Progenitor cell of endocrine pancreas (in vitro differentiated cells): ENCODE results near the gene FSTL4. TPM values are rescaled to one million over a fixed set of nuclear protein-coding genes. Genes with fewer than 3 reads are reported as not detected.

Experiments used
- DNase-seq: peaks from one replicate; pipeline ENCODE4 v3.0.0; 2021; ENCODE audit warnings: low spot score; ENCODE audit not compliant: unreplicated experiment
- H3K27ac Mint-ChIP-seq: 2 replicates; pipeline ENCODE4 v1.8.0; 2021; ENCODE audit warnings: mild to moderate bottlenecking, moderate library complexity, mixed read lengths
- H3K27me3 Mint-ChIP-seq: 2 replicates; pipeline ENCODE4 v1.8.0; 2021; ENCODE audit warnings: mixed read lengths
- H3K36me3 Mint-ChIP-seq: 2 replicates; pipeline ENCODE4 v1.8.0; 2022; ENCODE audit warnings: mixed read lengths; ENCODE audit not compliant: insufficient read depth
- H3K4me1 Mint-ChIP-seq: 2 replicates; pipeline ENCODE4 v1.8.0; 2021; ENCODE audit warnings: low read depth, mixed read lengths
- H3K4me3 Mint-ChIP-seq: 2 replicates; pipeline ENCODE4 v1.8.0; 2021; ENCODE audit warnings: low read depth, mild to moderate bottlenecking, moderate library complexity, mixed read lengths
- H3K9me3 Mint-ChIP-seq: 2 replicates; pipeline ENCODE4 v1.8.0; 2021; ENCODE audit warnings: low read depth, mixed read lengths
- CTCF ChIP-seq: fragments of 200-600 bp; sonication (generic); IDR thresholded peaks from one replicate; pipeline ENCODE4 v1.5.0; 2021; ENCODE audit warnings: antibody characterized with exemption, mild to moderate bottlenecking; ENCODE audit not compliant: unreplicated experiment
- total RNA-seq: library from RNA; stranded (reverse); gene quantifications from 2 replicates; pipeline ENCODE4 v1.2.1, GENCODE V29; 2021

The FSTL4 gene
- total RNA-seq, 1 donor from 2014 or later = 2.4 TPM

- DNase-seq = no peak
- H3K4me3 Mint-ChIP-seq = no peak overlapping the region
- H3K9me3 Mint-ChIP-seq = no peaks in the 10 kb centered on the region
- no peak overlapping the region for H3K27ac Mint-ChIP-seq
- TF ChIP-seq CTCF = no peak
- H3K36me3 Mint-ChIP-seq = no peaks in the 10 kb centered on the region
- H3K27me3 Mint-ChIP-seq = no peaks in the 10 kb centered on the region
- peaks cover 5% of the 10 kb centered on the region for H3K4me1 Mint-ChIP-seq
These were observed 365.1 kb downstream of the FSTL4 start for GRCh38 chr5:133247151-133247709.

GRCh38 chr5:133246376-133247150, 365.8 kb downstream of the FSTL4 start:
- no peaks in the 10 kb centered on the region for H3K9me3 Mint-ChIP-seq
- no peaks in the 10 kb centered on the region for H3K36me3 Mint-ChIP-seq
- H3K4me3 Mint-ChIP-seq = no peak overlapping the region
- H3K27ac Mint-ChIP-seq = no peak overlapping the region
- peaks cover 5% of the 10 kb centered on the region for H3K4me1 Mint-ChIP-seq
- no peaks in the 10 kb centered on the region for H3K27me3 Mint-ChIP-seq
- no peak for TF ChIP-seq CTCF
- no peak for DNase-seq

- Mint-ChIP-seq H3K27ac (peak overlapping the region; percentile 63), H3K9me3 (no peaks in the 10 kb centered on the region), H3K36me3 (no peaks in the 10 kb centered on the region), H3K27me3 (no peaks in the 10 kb centered on the region), H3K4me3 (no peak overlapping the region), H3K4me1 (peaks cover 5% of the 10 kb centered on the region)
- DNase-seq = no peak
- TF ChIP-seq CTCF = no peak
These were observed 366.3 kb downstream of the FSTL4 start for GRCh38 chr5:133246053-133246370.

- TF ChIP-seq CTCF = no peak
- no peak for DNase-seq
- Mint-ChIP-seq H3K27ac (peak overlapping the region; percentile 12), H3K27me3 (no peaks in the 10 kb centered on the region), H3K4me1 (peaks cover 5% of the 10 kb centered on the region), H3K4me3 (no peak overlapping the region), H3K36me3 (no peaks in the 10 kb centered on the region), H3K9me3 (no peaks in the 10 kb centered on the region)
These were observed 366.9 kb downstream of the FSTL4 start for GRCh38 chr5:133245191-133246052.

GRCh38 chr5:133244242-133244641, 368.1 kb downstream of the FSTL4 start:
- peak overlapping the region; percentile 69 for H3K27ac Mint-ChIP-seq
- no peaks in the 10 kb centered on the region for H3K27me3 Mint-ChIP-seq
- H3K4me3 Mint-ChIP-seq = no peak overlapping the region
- H3K36me3 Mint-ChIP-seq = no peaks in the 10 kb centered on the region
- no peak for DNase-seq
- no peaks in the 10 kb centered on the region for H3K9me3 Mint-ChIP-seq
- TF ChIP-seq CTCF = no peak
- H3K4me1 Mint-ChIP-seq = peaks cover 5% of the 10 kb centered on the region
